GM21515 (cell line): ENCODE results near the gene CAPN13.

Source experiments
- ATAC-seq: cut with Tn5 transposase; IDR thresholded peaks from one replicate; pipeline ENCODE4 v1.9.1; 2021; ENCODE audit not compliant: unreplicated experiment

Gene CAPN13

DNA sequence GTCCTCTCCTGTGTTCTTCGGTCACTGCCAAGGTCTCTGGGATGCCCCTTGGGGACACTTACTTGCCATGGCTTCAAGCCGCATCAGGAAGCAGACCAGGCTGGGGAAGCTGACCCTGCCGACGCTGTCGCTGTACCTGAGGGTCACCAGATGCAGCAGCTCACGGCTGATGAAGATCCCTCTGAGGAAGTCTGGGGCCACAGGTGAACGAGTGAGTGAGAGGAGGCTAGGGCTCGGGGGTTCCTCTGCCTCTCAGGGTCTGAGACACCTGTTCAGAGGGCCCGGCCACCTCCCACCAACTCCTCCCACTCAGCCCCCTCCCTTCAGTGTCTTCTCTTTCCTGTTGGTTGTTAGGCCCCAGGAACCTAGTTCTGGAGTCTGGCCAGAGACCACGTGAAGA lies 74.9 kb downstream of the CAPN13 start:
- no peak for ATAC-seq

DNA sequence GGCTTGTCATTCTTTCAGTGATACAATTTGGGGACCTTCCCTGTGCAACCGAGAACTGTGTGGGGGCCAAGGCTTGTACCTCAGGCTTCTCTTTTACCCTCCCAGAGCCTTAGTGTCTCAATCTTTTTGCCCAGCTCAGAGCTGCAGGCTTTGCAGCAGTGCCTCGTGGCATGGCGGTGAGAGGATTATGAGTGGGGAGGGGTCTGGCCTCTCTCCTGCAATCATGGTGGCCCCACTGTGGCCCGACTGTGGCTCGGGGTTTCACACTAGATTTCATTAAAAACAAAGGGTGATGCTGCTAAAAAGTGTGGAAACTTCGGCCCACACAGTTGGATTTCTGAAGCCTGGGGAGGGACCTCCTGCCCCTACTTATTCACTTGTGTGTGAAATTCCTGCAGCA lies 75.5 kb downstream of the CAPN13 start:
- ATAC-seq, result no peak

DNA sequence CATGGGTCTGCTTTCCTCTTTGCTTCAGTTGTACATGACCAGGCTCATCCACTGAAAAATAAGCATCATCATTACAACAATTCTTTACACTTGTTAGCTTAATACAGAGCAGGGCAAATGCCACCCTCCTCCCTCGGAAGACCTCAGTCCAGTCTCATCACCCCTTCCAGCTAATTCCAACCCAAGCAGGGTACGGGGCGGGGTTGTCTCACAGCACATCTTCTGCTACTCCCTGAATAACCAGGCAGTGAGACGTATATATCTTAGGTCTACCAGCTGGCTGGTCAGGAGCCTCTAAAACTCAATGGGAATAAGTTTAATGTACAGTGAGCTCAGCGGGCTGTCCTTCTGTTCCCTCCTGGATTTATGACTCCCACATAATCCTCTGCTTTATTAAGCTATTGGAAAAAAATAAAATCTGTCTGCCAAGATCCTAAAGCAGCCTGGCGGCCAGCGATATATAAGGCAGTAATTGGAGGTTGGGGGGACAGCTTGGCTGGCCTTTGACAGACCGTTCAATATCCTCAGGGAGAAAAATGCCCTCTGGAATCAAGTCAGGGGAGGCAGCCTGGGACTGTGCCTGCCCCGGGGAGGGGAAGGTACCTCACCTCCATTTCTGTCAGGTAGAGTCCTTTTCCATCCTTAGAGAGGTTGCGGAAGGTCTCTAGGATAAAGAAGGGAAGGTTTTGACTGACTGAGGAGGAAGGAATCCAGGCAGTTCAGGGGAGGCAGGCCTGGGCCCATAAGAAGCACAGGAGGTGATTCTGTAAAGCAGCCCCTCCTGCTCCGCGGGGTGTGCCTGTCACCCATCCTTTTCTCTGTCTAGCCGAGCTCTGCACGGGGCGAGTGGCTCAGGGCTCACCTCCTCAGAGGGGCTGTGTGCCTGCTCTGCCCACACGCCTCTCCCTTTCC lies 76.3 kb downstream of the CAPN13 start:
- no peak for ATAC-seq

GRCh38 chr2:30729031-30729430 lies 78.2 kb downstream of the CAPN13 start:
- ATAC-seq, result no peak

DNA sequence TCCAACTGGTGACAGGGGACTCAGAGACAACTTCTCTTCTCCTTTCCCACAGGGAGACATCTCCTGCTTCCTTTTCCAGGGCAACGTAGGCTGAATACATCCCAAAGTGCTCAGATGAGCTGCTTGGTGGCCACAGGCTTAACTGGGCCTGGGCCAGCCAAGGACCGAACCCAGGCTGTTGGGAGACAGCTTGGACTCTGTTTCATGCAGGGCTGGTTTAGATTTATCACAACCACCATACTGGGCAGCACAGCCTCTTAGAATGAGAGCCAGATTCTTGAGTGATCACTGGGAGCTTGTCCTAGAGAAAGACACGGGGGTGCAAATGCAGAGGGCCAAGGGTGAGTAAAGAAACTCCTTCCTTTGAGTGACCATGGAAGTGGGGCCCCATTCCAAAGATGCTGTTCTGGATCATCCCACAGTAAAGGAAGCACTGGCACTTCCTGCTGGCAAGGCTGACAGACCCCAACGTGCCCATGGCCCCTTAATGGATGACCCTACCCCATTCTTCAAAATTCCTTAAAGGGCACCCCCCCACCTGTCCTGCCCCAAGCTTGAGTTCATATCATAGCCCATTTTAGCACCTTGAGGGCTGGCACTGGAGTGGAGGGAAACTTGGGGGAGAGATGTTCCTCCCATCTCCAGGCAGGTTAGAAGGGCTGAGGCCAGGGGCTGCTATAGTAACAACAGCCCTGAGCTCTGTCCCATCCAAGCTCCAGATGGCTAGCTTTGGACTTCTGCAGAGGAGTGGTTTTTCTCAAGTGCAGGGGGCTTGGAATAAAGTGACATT lies 84.1 kb downstream of the CAPN13 start:
- ATAC-seq, result no peak

GRCh38 chr2:30721668-30722647 lies 85.3 kb downstream of the CAPN13 start:
- ATAC-seq, result no peak

DNA sequence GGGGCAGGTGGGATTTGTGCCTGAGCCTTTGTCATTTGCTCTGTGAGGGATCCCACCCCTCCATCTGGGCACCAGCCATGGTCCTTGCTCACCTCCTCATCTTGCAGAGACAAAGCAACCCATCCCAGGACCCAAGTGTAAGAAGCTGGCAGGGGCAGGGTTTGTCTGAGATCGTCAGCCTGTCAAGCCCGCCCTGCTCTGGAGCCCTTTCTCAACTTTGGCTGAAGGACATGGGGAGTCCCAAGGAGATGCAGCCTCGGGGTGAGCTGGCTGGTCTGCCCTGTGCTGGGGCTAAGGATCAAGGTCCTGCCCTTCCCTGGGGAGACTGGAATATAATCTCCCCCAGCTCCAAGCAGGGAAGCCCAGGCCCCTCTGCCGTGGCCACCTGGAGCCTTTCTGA lies 86.0 kb downstream of the CAPN13 start:
- ATAC-seq, result no peak

DNA sequence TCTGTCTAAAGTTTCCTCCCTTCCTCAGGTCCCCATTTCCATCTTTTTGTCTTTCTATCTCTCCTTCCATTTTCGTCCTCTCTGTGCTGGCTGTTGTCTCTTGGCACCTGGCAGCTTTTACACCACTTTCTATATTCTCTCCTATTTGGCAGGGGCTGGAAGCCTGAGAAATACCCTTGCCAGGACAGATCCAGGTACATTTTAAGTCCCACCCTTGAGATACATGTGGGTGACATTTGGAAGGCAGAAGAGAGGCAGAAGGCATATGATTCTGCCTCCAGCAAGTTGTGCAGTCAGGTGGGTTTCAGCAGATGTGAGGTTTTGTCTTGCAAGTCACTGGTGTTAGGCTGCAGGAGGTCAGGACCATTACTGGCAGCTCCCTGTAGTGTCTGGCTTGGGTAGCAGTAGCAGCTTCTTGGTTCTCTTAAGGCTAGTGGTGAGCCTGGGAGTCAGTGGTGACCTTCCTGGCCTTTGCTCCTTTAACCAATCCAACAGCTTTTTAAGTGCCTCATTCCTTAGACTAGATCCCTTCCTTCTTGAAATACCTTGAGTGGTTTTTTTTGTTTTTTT lies 90.1 kb downstream of the CAPN13 start:
- ATAC-seq, result no peak

DNA sequence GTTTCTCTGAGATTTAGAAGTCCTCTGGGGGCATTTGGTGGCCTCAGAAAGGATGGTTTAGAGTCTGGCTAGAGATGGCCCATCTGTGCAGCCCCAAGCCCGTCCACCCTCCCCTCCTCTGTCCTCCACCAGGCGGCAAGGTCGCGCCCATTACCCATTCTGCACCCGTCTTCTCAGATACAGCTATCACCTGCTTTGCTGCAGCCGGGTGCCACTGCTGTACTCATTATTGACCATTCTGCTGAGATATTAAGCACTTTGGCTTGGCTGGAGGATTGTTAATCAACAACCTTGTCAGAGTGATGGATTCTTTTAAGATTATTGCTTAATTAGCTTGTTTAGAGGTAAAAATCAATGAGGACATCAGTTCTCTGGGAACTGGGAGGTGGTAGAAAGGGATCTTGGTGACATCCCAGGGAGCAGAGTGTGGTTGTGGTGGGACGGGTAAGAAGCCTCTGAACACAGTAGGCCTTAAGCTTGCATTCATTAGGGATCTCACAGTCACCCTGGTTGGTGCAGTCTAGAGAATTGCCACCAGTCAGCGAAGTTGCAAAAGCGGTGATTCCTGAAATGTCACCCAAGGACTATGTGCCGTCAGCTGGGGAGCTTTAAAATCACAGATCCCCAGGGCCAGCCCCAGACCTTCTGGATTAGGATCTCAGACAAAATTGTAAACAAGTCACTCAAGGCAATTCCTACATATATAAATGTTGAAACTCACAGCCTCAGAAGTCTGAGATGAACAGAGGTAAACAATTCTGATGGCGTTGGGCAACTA lies 90.9 kb downstream of the CAPN13 start:
- ATAC-seq, result no peak

DNA sequence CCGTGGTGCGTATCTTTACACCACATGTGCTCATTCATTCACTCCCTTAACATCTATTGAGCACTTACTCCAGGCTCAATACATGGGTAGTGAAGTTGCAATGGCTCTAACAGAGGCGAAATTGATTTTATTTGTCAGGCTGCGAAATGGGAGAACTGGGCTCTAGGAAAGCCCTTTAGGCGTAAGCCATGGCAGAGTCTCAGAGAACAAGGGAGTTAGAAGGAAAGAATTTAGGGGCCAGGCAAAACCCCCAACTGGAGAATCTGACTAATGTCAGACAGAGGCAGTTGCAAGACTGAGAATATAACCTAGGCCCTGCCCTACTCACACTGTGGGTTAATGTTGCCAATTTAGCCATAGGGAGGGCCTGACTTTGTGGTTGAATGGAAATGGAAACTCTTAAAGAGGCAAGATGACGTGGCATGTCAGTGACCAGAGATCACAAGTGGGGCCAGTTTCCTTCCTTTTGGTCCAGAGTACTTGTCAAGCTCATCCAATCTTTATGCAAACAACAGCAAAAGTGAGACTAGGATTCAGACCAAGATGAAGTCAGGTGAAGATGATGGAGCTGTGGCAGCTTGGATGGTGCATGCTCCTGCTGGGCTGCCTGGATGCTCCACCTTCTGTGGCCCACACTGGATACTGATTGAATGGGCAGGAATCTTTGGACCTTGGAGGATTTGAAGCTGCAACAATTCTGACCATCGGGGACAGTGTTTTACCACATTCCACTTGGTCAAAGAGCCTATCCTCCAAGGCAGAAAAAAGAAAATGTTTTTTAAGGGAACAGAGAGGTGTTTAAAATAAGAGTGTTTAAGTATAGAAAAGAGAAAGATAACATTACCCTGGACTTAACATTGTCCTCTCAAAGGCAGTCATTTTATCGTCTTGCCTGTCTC lies 92.2 kb downstream of the CAPN13 start:
- no peak for ATAC-seq

GRCh38 chr2:30713698-30714097 lies 93.5 kb downstream of the CAPN13 start:
- no peak for ATAC-seq

- ATAC-seq, result peak; percentile 81
Measured at GRCh38 chr2:30711646-30712085, 95.6 kb downstream of the CAPN13 start.

DNA sequence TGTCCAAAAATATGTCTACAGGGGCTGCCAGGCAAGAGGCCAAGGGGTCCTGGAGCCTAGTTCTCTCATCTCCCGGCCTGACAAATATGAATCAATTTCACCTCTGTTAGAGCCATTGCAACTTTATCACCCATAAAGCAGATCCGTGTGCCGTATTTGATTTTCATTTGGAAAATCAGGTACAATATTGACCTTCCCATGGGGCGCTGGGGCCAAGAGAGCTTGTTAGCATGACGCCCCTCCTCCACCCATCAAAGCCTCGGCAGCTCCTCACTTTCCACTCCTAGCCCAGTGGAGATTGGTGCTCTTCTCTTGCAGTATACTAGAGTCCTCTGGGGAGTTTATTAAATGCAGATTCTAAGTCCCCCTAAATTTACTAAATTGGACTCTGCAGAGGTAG lies 96.8 kb downstream of the CAPN13 start:
- ATAC-seq, result no peak

DNA sequence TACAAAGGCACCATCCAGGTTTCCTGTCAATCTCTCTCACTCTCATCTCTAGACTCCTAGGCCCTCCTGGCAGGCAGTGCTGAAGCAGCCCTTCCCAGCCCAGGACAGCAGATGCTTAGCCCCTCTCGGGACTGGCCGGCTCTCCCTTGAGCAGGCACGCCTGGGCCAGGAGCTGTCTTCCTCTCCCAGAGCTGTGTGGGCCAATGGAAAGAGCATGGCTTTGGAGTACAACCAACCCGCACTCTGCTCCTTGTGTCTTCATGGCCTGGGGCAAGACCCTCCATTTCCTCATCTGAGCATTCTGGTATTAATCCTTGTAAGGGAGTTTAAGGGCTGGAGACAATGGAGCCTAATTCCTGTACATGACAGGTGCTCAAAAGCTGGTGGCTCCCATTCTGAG lies 97.2 kb downstream of the CAPN13 start:
- no peak for ATAC-seq

DNA sequence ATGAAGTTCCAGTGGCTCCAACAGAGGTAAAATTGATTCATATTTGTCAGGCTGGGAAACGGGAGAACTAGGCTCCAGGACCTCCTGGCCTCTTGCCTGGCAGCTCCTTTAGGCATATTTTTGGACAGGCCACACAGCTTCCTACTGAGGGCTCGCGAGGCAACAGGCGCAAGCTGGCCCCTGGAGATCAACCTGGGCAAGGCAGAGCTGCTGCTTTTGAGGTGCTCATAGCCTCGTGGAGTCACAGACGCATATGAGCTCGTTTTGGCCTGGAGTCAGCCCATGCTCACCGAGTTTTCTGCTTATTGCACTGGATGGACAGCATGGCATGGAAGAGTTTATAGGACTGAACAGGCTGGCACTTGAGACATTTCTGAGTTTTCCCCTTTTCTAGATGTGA lies 97.7 kb downstream of the CAPN13 start:
- ATAC-seq, result no peak

- ATAC-seq, result no peak
Measured at GRCh38 chr2:30708491-30709290, 98.6 kb downstream of the CAPN13 start.

DNA sequence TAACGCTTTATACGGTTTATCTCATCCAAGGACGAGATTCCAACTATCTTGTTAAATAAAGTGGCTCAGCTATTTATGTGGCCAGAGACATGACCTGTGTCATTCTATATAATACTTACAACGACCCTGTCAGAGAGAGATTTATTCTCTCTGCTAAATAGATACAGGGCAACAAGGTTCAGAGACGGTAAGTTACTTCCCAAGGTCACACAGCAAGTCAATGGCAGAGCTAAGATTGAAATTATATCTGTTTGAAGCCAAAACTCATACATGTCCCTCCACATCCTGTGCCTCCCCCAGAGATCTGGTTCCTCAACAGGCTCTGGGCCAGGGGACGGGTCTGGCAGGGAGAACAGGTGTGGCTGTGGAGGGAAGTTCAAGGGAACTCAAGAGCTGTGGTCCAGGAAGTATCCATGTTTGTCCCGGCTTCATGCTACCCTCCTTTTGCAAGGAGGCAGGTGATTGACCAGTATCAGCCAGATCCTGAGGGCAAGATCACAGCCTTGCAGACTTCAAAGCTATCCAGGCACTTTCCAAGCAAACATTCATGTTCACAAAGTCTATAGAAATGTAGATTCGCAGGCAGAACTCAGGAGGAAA lies 99.8 kb downstream of the CAPN13 start:
- no peak for ATAC-seq
